Renal cortex interstitium (tissue), 15 donors: ENCODE measurements around the gene SRRM5. TPM values are rescaled to one million over a fixed set of nuclear protein-coding genes. Genes with fewer than 3 reads are reported as not detected.
A peak's percentile ranks its signal among the peaks of the same experiment; 100 is the strongest.

Experiments used
- DNase-seq, 11 donors: peaks; one replicate each; pipeline ENCODE4 v3.0.0-alpha.2; 2013; ENCODE audit warnings: low read depth in 9 of 11, low spot score in 4 of 11; ENCODE audit errors: extremely low read depth in 1 of 11
- long read RNA-seq, 16 experiments: transcript quantifications; one replicate each; lab custom pipeline, GENCODE V29; 2026
- polyA plus RNA-seq, 3 donors: library from polyadenylated mRNA; unstranded; fragments of 120-200 nt; gene quantifications; one replicate each; pipeline ENCODE4 v1.2.1, GENCODE V29; 2013; ENCODE audit not compliant: insufficient read length in 3 of 3

Gene SRRM5, protein sequence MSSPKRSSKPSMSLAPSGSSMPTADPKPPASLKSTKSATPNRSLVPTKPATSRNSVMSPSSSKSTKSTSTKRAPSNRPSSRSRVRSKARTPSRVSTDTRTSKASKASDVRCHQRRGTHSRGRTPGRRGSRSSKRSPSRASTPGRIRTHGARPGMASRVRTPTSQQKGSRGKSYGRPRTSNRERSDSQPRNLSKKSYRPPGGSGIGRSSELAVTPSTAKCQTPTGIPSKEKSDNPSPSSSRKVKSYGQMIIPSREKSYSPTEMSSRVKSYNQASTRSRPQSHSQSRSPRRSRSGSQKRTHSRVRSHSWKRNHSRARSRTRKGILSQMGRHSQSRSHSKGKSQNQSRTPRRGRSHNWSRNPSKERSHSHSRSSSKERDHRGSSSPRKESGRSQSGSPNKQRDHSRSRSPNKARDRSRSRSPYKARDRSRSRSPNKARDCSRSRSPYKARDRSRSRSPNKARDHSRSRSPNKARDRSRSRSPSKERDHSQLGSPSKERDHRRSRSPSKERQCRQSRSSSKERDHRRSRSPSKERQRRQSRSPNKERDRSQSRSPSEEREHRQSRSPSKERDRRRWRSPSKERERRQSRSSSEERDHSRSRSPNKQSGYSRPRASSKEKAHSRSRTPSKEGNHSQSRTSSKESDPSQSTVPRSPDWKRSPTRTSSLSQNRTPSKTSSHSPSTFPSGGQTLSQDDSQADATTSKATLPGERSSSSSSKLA
- polyA plus RNA-seq: 1 to 10 TPM in 1 of 3 donors, under 1 TPM in 2; 0.67 to 2.1 (median 0.70) TPM
- long read RNA-seq, donor 1, partial matches to known transcripts: 0 of 1 reads
- long read RNA-seq, donor 1, other reads (novel, unspliced or antisense): 0 of 1 reads
- long read RNA-seq, donor 2, partial matches to known transcripts: 0 of 1 reads
- long read RNA-seq, donor 2, other reads (novel, unspliced or antisense): 0 of 1 reads
- long read RNA-seq, donor 3, partial matches to known transcripts: 55 of 261 reads
- long read RNA-seq, donor 3, other reads (novel, unspliced or antisense): 206 of 261 reads
- long read RNA-seq, donor 4, partial matches to known transcripts: 0 of 1 reads
- long read RNA-seq, donor 4, other reads (novel, unspliced or antisense): 0 of 1 reads
- long read RNA-seq, donor 5, partial matches to known transcripts: 0 of 2 reads
- long read RNA-seq, donor 5, other reads (novel, unspliced or antisense): 0 of 2 reads
- long read RNA-seq, donor 6, partial matches to known transcripts: 0 of 1 reads
- long read RNA-seq, donor 6, other reads (novel, unspliced or antisense): 0 of 1 reads
- long read RNA-seq, donor 7: 0 reads
- long read RNA-seq, donor 8, partial matches to known transcripts: 0 of 4 reads
- long read RNA-seq, donor 8, other reads (novel, unspliced or antisense): 0 of 4 reads
- long read RNA-seq, donor 9: 0 reads
- long read RNA-seq, donor 10, partial matches to known transcripts: 44 of 173 reads
- long read RNA-seq, donor 10, other reads (novel, unspliced or antisense): 127 of 173 reads
- long read RNA-seq, donor 11: 0 reads
- long read RNA-seq, donor 12: 0 reads
- long read RNA-seq, donor 13, partial matches to known transcripts: 0 of 2 reads
- long read RNA-seq, donor 13, other reads (novel, unspliced or antisense): 0 of 2 reads
- long read RNA-seq, donor 14: 0 reads
- long read RNA-seq, donor 15: 0 reads
- long read RNA-seq, donor 16, partial matches to known transcripts: 212 of 234 reads
- long read RNA-seq, donor 16, other reads (novel, unspliced or antisense): 21 of 234 reads

DNA sequence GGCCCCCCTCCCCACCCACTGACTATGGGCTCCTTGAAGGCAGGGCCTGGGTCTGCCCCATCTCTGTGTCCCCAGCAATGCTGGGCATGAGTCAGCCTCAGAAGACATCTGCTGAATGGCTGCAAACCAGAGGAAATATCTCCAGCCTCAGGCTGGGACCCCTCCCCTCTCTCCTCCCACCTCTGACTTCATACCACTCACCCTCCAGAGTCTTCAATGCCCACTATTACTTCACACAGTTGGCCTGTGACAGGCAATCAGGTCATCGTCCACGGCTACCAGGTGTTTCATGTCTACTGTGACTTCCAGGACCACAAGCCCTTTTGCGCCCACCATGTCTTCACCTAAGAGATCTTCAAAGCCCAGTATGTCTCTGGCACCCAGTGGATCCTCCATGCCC is at the start of gene SRRM5:
TSS of gene SRRM5 (plus strand) at position 301 of the 400 bp plus-strand sequence. CDS start at position 335, 34 bp downstream.
- DNase-seq: no peak

DNA sequence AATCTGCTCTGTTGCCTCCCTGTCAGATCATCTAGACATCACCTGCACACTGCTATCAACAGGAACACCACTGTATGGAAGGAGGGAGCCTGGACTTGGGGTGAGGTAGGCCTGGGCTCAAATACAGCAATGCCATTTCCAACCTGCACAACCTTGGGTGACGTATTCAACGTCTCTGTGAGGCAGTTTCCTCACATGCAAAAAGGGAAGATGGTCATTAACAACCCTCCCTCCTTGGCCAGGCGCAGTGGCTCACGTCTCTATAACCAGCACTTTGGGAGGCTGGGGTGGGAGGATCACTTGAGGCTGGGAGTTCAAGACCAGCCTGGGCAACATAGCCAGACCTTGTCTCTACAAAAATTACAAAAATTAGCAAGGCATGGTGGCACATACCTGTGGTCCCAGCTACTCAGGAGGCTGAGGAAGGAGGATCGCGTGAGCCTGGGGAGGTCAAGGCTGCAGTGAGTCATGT is 49.6 kb upstream of the SRRM5 start:
- no peak for DNase-seq

DNA sequence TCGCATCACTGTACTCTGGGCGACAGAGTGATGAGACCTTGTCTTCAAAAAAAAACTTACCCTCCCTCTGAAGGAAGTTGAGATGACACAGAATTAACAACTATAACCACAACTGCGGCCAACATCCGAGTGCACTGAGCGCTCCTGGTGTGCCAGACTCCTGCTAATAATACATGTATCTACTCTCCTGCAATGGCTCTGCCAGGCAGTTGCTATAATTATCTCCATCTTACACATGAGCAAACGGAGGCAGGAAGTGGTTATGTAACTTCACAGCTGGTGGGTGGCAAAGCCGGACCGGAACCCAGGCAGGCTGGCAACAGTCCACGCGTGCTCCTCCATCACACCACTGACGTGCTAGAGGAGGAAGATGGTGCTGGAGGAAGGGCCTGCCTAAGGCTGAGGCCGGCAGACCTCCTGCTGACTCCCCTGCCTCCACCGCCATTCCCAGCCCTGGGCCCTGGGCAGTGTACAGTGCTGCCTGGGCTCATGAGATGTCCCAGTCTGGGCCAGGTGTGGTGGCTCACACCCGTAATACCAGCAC is 49.1 kb upstream of the SRRM5 start:
- DNase-seq: no peak

DNA sequence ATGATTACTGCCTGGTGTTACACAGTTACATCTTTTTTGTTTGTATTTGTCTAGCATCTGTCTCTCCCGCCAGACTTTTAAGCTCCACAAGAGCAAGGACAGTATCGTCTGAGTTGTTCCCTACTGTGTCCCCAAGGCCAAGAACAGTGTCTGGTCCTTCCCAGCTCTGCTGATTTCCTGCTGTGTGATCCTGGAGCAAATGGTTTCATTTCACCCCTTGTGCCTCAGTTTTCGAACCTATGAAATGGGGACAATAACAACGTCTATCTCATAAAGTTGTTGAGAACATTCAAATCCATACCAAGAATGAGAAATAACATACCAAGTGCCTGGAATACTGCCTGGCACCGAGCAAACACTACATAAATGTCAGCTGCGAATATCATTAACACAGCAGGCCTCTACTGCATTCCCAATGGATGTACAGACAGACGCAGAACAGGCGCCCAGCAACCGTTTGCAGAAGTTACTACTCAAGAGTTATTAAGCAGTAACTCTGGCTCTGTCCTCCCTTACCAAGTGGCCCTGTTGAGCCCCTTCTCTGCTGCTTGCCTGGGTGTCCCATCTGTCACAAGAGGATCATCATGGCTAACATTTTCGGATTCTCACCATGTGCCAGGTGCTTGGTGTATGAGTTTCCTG is 48.0 kb upstream of the SRRM5 start:
- DNase-seq: no peak

DNA sequence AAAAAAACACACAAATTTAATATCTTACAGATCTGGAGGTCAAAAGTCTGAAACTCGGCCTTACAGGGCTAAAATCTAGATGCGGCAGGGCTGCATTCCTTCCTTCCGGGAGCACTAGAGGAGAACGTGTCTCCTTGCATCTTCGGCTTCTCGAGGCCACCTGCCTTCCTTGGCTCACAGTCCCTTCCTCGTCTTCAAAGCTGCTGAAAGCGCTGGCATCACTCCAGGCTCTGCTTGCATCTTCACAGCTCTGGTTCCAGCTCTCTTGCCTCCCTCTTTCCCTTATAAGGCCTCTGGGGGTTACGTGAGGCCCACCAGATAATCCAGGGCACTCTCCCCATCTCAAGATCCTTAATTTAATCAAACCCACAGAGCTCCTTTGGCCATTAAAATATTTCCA is 47.1 kb upstream of the SRRM5 start:
- DNase-seq: no peak

DNA sequence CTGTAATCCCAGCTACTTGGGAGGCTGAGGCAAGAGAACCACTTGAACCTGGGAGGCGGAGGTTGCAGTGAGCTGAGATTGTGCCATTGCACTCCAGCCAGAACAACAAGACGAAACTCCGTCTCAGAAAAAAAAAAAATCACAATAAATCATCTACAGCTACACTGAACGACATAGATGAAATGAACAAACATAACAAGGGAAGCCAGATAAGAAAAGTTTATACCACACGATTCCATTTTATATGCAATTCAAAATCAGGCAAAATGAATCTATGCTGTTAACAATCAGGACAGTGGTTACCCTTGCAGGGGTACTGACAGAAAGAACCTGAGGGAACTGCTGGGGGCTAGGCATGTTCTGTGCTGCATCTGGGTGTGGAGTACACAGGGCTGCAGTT is 42.2 kb upstream of the SRRM5 start:
- no peak for DNase-seq

DNA sequence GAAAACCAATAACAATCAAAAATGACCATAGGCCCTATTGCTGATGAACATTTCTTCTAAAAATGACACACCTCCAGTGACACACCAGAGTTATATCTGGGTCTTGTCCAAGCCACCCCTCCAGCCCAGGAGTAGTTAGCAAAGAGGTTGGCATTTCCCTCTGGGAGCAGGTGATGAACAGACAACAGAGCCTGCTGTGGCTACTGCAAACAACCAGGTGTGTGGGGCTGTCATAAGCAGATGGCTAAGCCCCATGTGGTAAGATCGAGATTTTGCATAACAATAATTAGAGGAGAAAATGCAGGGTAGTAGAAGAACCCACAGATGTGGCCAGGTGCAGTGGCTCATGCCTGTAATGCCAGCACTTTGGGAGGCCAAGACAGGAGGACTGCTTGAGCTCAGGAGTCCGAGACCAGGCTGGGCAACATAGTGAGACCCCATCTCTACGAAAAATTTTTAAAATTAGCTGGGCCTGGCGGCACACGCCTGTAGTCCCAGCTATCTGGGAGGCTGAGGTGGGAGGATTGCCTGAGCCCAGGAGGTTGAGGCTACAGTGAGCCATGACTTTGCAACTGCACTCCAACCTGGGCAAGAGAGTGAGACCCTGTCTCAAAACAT is 41.6 kb upstream of the SRRM5 start:
- DNase-seq: no peak

DNA sequence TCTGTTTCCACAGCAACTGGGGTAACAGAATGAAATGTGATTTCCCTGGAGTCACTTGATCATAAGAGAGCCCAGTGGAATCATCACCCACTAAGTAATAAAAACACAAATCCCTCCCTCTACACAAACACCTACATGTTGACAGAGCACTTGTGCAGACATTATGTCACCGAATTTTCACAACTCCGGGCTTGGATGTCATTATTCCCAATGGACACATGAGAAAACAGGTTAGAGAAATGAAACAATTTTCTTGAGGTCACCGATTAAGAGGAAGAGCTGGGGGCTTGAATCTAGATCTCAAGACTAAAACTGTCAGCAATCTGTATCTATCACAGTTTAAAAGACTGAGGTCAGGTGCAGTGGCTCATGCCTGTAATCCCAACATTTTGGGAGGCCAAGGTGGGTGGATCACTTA is 39.7 kb upstream of the SRRM5 start:
- no peak for DNase-seq

DNA sequence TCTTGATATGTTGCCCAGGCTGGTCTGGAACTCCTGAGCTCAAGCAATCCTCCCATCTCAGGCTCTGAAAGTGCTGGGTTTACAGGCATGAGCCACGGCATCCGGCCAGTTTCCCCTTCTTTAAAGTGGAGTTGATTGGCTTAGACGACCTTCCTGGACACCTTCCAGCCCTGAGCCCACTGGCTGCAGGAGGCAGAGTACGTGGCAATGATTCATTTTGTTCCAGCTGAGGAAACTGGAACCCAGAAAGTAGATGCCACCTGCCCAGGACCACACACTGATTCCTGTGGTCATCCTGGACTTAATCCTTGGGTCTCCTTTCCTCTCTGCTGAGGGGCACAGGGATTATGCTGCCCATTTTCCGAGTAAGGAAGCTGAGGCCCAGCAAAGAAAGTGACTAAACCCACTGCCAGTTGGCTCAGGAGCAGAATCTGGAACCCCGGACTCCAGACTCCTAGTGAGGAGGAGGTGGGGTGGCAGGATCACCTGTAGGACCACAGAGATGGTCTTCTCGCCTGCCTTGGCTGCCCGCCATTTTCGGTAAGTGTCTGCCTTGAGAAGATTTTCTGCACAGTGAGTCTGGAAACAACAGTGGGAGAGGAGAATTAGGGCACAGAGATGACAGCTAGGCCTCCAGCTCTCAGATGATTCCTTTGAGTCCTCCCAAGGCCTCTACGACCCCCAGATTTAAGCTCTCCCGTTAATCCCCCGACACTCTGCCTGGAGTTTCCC is 37.3 kb upstream of the SRRM5 start:
- no peak for DNase-seq

DNA sequence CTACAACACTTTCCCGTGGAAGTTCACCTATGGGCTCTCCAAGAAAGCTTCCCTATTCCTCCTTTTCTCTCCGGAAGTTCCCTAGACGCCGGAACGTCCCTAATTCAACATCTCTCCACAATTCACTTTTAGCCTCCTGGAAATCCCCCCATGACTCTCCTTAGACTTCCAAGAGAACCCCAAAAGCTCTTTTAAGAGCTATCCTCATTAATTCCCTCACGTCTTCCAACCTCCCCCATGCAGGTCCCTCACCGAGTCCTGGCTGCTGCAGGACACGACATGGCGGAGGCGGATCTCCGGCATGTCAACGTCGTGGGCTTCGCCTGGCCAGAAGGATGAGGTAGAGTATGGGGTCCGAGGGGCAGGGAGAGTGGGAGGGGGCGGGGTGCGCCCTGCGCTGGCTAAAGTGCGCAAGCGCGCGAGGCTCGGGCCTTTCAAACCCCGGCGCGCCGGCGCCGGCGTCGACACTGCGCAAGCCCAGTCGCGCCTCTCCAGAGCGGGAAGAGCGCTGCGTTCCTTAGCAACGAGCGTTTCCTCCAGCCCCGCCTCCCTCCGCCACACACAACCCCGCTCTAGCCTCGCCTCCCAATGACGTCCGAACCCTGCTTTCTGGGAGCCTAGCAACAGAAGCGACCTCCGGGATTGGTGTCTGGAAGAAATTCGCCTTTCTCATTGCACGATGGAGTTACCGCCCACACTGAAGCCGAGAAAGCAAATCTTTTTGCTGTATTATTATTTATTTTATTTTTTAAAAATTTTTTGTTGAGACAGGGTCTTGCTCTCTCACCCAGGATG is 36.5 kb upstream of the SRRM5 start, which contains the start of the genes PINLYP and XRCC1:
TSS of gene PINLYP (plus strand) at position 646 of the 795 bp plus-strand sequence. CDS start 1,391 bp downstream, outside the sequence.
TSS of gene XRCC1 (minus strand) at position 372 of the 795 bp plus-strand sequence. CDS start at position 303, 69 bp downstream.
- DNase-seq: peak; percentile 92 to 99 (median 98)

DNA sequence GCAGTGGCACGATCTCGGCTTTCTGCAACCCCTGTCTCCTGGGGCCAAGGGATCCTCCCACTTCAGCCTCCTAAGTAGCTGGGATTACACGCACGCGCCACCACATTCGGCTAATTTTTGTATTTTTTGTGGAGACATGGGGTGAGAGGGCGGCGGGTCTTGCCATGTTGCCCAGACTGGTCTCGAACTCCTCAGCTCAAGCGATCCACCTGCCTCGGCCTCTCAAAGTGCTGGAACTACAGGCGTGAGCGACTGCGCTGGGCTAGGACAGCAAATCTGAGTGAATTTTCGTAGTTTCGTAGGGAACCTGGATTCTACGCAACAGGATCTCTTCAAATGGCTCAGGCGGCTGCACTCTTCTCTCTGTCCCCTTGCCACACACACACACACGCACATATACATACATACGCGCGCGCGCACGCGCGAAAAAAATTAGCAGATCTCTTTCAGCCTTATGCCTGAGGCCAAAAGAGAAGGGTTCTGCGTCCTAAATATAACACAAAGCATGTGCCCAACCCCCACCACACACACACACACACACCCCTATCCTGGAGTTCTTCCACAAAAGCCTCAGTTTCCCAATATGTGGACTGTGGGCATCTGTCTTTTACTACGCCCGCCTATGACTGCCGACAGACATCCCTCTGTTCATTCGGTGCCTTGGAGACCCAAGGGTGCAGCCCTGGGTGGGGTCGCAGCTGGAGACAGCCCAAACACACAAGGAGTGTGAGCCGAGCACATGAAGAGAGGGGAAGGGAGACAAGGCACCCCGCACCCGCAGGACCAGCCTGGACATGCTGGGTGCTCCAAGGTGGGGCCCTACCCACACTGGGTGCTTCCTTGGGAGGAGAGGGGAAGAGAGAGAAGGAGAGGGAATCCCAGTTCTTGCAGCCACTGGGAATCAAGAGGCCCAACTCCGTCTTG is 35.7 kb upstream of the SRRM5 start:
- no peak for DNase-seq

DNA sequence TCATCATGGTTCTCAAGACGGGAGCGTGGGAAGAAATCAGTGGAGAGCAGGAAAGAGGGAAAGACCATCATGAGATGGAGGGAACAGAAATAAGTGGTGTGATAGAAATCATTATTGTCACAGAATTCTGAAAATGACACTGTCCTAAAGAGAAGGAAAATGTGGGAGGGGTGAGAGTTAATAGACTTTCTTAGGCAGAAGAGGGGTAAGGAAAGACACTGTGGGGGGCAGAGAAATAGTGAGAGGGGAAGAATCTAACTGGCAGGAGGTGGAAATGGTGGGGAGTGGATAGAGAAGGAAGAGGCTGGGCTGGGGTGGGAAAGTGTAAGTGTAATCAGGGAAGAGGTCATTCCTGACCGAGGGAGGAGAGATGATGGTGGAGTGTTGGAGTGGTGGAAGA is 33.1 kb upstream of the SRRM5 start:
- no peak for DNase-seq

DNA sequence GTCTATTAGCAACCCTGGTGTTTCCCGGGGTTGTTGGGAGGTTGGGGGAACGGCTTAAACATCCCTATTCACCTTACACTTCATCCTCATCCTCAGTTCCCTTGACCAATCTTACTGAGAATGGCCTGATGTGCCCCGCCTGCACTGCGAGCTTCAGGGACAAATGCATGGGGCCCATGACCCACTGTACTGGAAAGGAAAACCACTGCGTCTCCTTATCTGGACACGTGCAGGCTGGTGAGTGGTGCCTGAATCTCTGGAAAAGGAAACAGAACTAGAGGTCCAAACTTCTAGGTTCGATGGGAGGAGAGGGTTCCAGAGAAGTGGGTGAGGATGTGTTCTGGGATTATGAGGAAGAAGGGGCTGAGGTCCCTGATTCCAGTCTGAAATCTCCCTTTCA is 30.4 kb upstream of the SRRM5 start:
- DNase-seq: no peak

DNA sequence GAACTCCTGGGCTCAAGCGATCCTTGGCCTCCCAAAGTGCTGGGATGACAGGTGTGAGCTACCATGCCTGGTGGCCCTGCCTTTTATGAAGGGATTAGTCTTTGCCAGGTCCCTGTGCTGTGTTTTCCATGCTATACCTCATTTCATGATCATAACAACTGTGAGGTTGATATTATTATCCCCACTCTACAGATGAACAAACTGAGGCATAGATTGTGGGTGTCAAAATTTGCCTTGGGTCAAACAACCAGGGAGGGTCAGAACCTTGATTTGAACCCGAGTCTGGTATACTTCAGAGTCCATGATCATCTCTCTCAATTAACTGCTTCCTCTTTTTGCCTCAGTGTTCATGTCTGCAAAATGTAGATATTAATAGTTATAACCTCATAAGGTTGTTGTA is 29.4 kb upstream of the SRRM5 start:
- DNase-seq: no peak
